Measurements from ENCODE around the gene IFI30.

DNA sequence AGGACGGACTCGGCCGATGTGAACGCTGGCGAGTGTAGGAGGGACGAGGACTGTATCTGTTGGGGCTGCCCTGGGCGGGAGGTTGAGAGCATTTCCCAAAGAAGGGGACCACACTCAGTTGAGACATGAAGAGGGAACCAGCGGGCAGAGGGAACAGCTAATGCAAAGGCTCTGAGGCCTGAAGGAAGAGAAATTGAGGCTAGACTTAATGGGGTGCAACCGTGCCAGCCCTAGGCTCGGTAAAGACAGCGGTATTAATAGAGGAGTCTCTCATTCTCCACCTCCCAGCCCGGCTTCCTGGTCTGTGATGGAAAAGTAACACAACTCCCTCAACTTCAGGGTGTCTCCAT, 20.5 kb downstream of the IFI30 start:
- TF ChIP-seq GATA3 (IDR thresholded peaks at IDR 0.05; ENCODE audit: low read depth, low read length) (no peak), GATA2 (IDR thresholded peaks at IDR 0.05; ENCODE audit: low read depth, low read length) (no peak)

Measured in SH-SY5Y (cell line).